ENCODE data around the gene CACNG4.

DNA sequence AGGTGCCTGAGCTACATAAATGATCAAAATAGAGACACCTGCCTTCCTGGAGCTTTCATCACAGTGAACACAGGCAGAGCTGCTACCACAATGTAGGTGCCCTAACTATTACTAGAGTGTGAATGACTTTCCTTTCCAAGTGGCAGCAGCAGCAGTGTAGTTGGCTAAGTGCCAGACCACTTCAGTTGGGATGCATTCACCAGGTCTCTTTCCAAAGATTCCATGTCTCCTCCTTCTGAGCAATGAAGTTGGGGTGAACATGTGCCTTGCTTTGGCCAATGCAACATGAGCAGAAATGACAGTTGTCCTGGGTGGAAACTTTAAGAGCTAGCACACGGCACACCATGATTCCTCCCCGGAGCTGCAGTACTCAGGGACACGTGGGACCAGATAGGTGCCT is 23.3 kb upstream of the CACNG4 start:
- TF ChIP-seq, protein P1, sequence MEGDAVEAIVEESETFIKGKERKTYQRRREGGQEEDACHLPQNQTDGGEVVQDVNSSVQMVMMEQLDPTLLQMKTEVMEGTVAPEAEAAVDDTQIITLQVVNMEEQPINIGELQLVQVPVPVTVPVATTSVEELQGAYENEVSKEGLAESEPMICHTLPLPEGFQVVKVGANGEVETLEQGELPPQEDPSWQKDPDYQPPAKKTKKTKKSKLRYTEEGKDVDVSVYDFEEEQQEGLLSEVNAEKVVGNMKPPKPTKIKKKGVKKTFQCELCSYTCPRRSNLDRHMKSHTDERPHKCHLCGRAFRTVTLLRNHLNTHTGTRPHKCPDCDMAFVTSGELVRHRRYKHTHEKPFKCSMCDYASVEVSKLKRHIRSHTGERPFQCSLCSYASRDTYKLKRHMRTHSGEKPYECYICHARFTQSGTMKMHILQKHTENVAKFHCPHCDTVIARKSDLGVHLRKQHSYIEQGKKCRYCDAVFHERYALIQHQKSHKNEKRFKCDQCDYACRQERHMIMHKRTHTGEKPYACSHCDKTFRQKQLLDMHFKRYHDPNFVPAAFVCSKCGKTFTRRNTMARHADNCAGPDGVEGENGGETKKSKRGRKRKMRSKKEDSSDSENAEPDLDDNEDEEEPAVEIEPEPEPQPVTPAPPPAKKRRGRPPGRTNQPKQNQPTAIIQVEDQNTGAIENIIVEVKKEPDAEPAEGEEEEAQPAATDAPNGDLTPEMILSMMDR (IDR thresholded peaks at IDR 0.05; ENCODE audit: borderline replicate concordance, extremely low read depth, low read length, poor library complexity, severe bottlenecking), result no peak
- TF ChIP-seq EZH2 (IDR thresholded peaks at IDR 0.05; ENCODE audit: borderline replicate concordance, low read depth, low read length, severe bottlenecking), result no peak

Data from DND-41 (cell line).